Mesothelial cell of epicardium (in vitro differentiated cells): ENCODE measurements around the gene TFIP11. TPM values are rescaled to one million over a fixed set of nuclear protein-coding genes. Genes with fewer than 3 reads are reported as not detected.

Experiments used
- DNase-seq, 2 experiments: peaks; one replicate each; pipeline ENCODE4 v3.0.0; 2021; ENCODE audit warnings: low spot score in 2 of 2; ENCODE audit not compliant: unreplicated experiment in 2 of 2
- H3K27ac Mint-ChIP-seq: 2 replicates; pipeline ENCODE4 v1.8.0; 2021; ENCODE audit warnings: mixed read lengths
- H3K27me3 Mint-ChIP-seq: 2 replicates; pipeline ENCODE4 v1.8.0; 2021; ENCODE audit warnings: low read depth, mixed read lengths
- H3K36me3 Mint-ChIP-seq: 2 replicates; pipeline ENCODE4 v1.8.0; 2021; ENCODE audit warnings: mixed read lengths
- H3K4me1 Mint-ChIP-seq: 2 replicates; pipeline ENCODE4 v1.8.0; 2021; ENCODE audit warnings: mixed read lengths
- H3K4me3 Mint-ChIP-seq: 2 replicates; pipeline ENCODE4 v1.8.0; 2021; ENCODE audit warnings: mild to moderate bottlenecking, moderate library complexity, mixed read lengths
- H3K9me3 Mint-ChIP-seq: 2 replicates; pipeline ENCODE4 v1.8.0; 2021; ENCODE audit warnings: mixed read lengths
- CTCF ChIP-seq: fragments of 200-600 bp; sonication (generic); IDR thresholded peaks from one replicate; pipeline ENCODE4 v1.5.0; 2021; ENCODE audit warnings: antibody characterized with exemption; ENCODE audit not compliant: unreplicated experiment
- total RNA-seq: library from RNA; stranded (reverse); gene quantifications from 3 replicates; pipeline ENCODE4 v1.2.1, GENCODE V29; 2021

The TFIP11 gene
- total RNA-seq, 1 donor from 2014 or later, result 37.9 TPM

GRCh38 chr22:26503758-26504157, 8.5 kb downstream of the TFIP11 start:
- Mint-ChIP-seq H3K4me1 (no peaks in the 10 kb centered on the region), H3K4me3 (no peak overlapping the region), H3K27ac (no peak overlapping the region), H3K27me3 (no peaks in the 10 kb centered on the region), H3K9me3 (no peaks in the 10 kb centered on the region), H3K36me3 (peaks cover 42% of the 10 kb centered on the region)
- DNase-seq, result no peak
- TF ChIP-seq CTCF, result no peak

- Mint-ChIP-seq H3K27me3 (no peaks in the 10 kb centered on the region), H3K9me3 (no peaks in the 10 kb centered on the region), H3K4me1 (no peaks in the 10 kb centered on the region), H3K4me3 (no peak overlapping the region), H3K36me3 (peaks cover 44% of the 10 kb centered on the region), H3K27ac (no peak overlapping the region)
- DNase-seq, result no peak
- no peak for TF ChIP-seq CTCF
These were observed 9.3 kb downstream of the TFIP11 start for GRCh38 chr22:26502688-26503561.

GRCh38 chr22:26501996-26502395, 10.3 kb downstream of the TFIP11 start:
- no peaks in the 10 kb centered on the region for H3K9me3 Mint-ChIP-seq
- DNase-seq, result no peak
- no peak overlapping the region for H3K27ac Mint-ChIP-seq
- no peaks in the 10 kb centered on the region for H3K4me1 Mint-ChIP-seq
- no peak overlapping the region for H3K4me3 Mint-ChIP-seq
- H3K36me3 Mint-ChIP-seq, result peaks cover 45% of the 10 kb centered on the region
- no peak for TF ChIP-seq CTCF
- H3K27me3 Mint-ChIP-seq, result no peaks in the 10 kb centered on the region

GRCh38 chr22:26499188-26499703, 13.0 kb downstream of the TFIP11 start:
- H3K9me3 Mint-ChIP-seq, result no peaks in the 10 kb centered on the region
- peaks cover 46% of the 10 kb centered on the region for H3K36me3 Mint-ChIP-seq
- no peak overlapping the region for H3K27ac Mint-ChIP-seq
- no peaks in the 10 kb centered on the region for H3K4me1 Mint-ChIP-seq
- H3K27me3 Mint-ChIP-seq, result no peaks in the 10 kb centered on the region
- no peak overlapping the region for H3K4me3 Mint-ChIP-seq
- no peak for TF ChIP-seq CTCF
- no peak for DNase-seq

- TF ChIP-seq CTCF, result no peak
- Mint-ChIP-seq H3K4me3 (no peak overlapping the region), H3K27ac (no peak overlapping the region), H3K27me3 (no peaks in the 10 kb centered on the region), H3K36me3 (peaks cover 41% of the 10 kb centered on the region), H3K9me3 (no peaks in the 10 kb centered on the region), H3K4me1 (no peaks in the 10 kb centered on the region)
- no peak for DNase-seq
These were observed 15.8 kb downstream of the TFIP11 start for GRCh38 chr22:26496456-26496855.
